HEK293 (cell line): Measurements from ENCODE around the gene FAM83E.

Source experiments
- BCL11A ChIP-seq: fragments of 450-650 bp; formaldehyde crosslinking; IDR thresholded peaks from 2 replicates; pipeline ENCODE4 v1.5.1; 2016; ENCODE audit warnings: low read depth, missing biosample characterization, missing genetic modification characterization
- ELK4 ChIP-seq: IDR thresholded peaks from 2 replicates; pipeline ENCODE4 v1.6.1; 2011; ENCODE audit warnings: mild to moderate bottlenecking, low read depth, low read length, borderline replicate concordance
- SP3 ChIP-seq: fragments of 450-650 bp; formaldehyde crosslinking; IDR thresholded peaks from 2 replicates; pipeline ENCODE4 v1.5.1; 2016; ENCODE audit warnings: missing biosample characterization, missing genetic modification characterization
- YY1 ChIP-seq: fragments of 450-650 bp; formaldehyde crosslinking; IDR thresholded peaks from 2 replicates; pipeline ENCODE4 v1.5.1; 2018; ENCODE audit warnings: missing biosample characterization, missing genetic modification characterization
- ZBTB17 ChIP-seq: fragments of 450-650 bp; formaldehyde crosslinking; IDR thresholded peaks from 2 replicates; pipeline ENCODE4 v1.5.1; 2016; ENCODE audit warnings: missing biosample characterization, missing genetic modification characterization
- ZBTB26 ChIP-seq: fragments of 450-650 bp; formaldehyde crosslinking; optimal IDR thresholded peaks from 2 replicates; pipeline ENCODE3; 2016; ENCODE audit warnings: missing biosample characterization, mild to moderate bottlenecking, missing genetic modification characterization
- ZNF10 ChIP-seq: fragments of 450-650 bp; formaldehyde crosslinking; IDR thresholded peaks from 2 replicates; pipeline ENCODE4 v1.5.1; 2017; ENCODE audit warnings: missing biosample characterization, missing genetic modification characterization
- ZNF114 ChIP-seq: fragments of 450-650 bp; formaldehyde crosslinking; IDR thresholded peaks from 2 replicates; pipeline ENCODE4 v1.5.0; 2017; ENCODE audit warnings: missing biosample characterization, missing genetic modification characterization
- ZNF19 ChIP-seq: fragments of 450-650 bp; formaldehyde crosslinking; IDR thresholded peaks from 2 replicates; pipeline ENCODE4; 2016; ENCODE audit warnings: missing biosample characterization, missing genetic modification characterization, low read depth
- ZNF248 ChIP-seq: fragments of 450-650 bp; formaldehyde crosslinking; IDR thresholded peaks from 2 replicates; pipeline ENCODE4 v1.5.1; 2017; ENCODE audit warnings: missing biosample characterization, missing genetic modification characterization
- ZNF350 ChIP-seq: fragments of 450-650 bp; formaldehyde crosslinking; IDR thresholded peaks from 2 replicates; pipeline ENCODE4 v1.5.0; 2017; ENCODE audit warnings: missing biosample characterization, mild to moderate bottlenecking, missing genetic modification characterization
- ZNF354C ChIP-seq: fragments of 450-650 bp; formaldehyde crosslinking; IDR thresholded peaks from 2 replicates; pipeline ENCODE4 v1.5.1; 2016; ENCODE audit warnings: missing biosample characterization, missing genetic modification characterization, low read depth, borderline replicate concordance
- ZNF37A ChIP-seq: fragments of 450-650 bp; IDR thresholded peaks from 2 replicates; pipeline ENCODE4 v1.5.1; 2018; ENCODE audit warnings: missing biosample characterization, missing genetic modification characterization
- ZNF391 ChIP-seq: fragments of 450-650 bp; formaldehyde crosslinking; IDR thresholded peaks from 2 replicates; pipeline ENCODE4 v1.5.1; 2016; ENCODE audit warnings: low read depth, missing biosample characterization, missing genetic modification characterization, borderline replicate concordance
- ZNF48 ChIP-seq: fragments of 450-650 bp; formaldehyde crosslinking; IDR thresholded peaks from 2 replicates; pipeline ENCODE4 v1.5.1; 2016; ENCODE audit warnings: missing biosample characterization, missing genetic modification characterization
- ZNF518A ChIP-seq: fragments of 450-650 bp; formaldehyde crosslinking; conservative IDR thresholded peaks from 2 replicates; pipeline ENCODE4 v1.5.1; 2016; ENCODE audit warnings: low read depth, missing biosample characterization, missing genetic modification characterization
- ZNF704 ChIP-seq: fragments of 450-650 bp; formaldehyde crosslinking; IDR thresholded peaks from 2 replicates; pipeline ENCODE4 v1.5.1; 2016; ENCODE audit warnings: missing biosample characterization, missing genetic modification characterization
- ZNF76 ChIP-seq: fragments of 450-650 bp; formaldehyde crosslinking; IDR thresholded peaks from 2 replicates; pipeline ENCODE4; 2016; ENCODE audit warnings: low read depth, missing biosample characterization, missing genetic modification characterization, borderline replicate concordance
- ZSCAN23 ChIP-seq: fragments of 450-650 bp; formaldehyde crosslinking; IDR thresholded peaks from 2 replicates; pipeline ENCODE4 v1.5.1; 2016; ENCODE audit warnings: missing biosample characterization, missing genetic modification characterization
- TF ChIP-seq, protein P1 (sequence below): fragments of 450-650 bp; IDR thresholded peaks from 2 replicates; pipeline ENCODE4 v1.5.1; 2018; ENCODE audit warnings: missing biosample characterization, mild to moderate bottlenecking, missing genetic modification characterization
- TF ChIP-seq, protein P2 (sequence below): sonication (generic); formaldehyde crosslinking; IDR thresholded peaks from 2 replicates; pipeline ENCODE4 v1.8.1; 2022; ENCODE audit warnings: mild to moderate bottlenecking, moderate library complexity, missing genetic modification reagents
- TF ChIP-seq, protein P3 (sequence below): fragments of 450-650 bp; formaldehyde crosslinking; IDR thresholded peaks from 2 replicates; pipeline ENCODE4 v1.5.1; 2016; ENCODE audit warnings: missing biosample characterization, missing genetic modification characterization
- TF ChIP-seq, protein P4 (sequence below): fragments of 450-650 bp; formaldehyde crosslinking; IDR thresholded peaks from 2 replicates; pipeline ENCODE4 v1.5.1; 2016; ENCODE audit warnings: missing biosample characterization, missing genetic modification characterization

The FAM83E gene

GRCh38 chr19:48618916-48619691 is 4.2 kb upstream of the FAM83E start, which contains the start of the genes RPL18 and SPHK2 (continued):
- peak; percentile 51 for TF ChIP-seq ZBTB26 (tag by site-specific recombination)
- peak; percentile 96 for TF ChIP-seq ZNF518A (tag by site-specific recombination)
- TF ChIP-seq BCL11A (tag by site-specific recombination) = no peak; the same call in 1 of the 2 replicates
- TF ChIP-seq, protein P1, sequence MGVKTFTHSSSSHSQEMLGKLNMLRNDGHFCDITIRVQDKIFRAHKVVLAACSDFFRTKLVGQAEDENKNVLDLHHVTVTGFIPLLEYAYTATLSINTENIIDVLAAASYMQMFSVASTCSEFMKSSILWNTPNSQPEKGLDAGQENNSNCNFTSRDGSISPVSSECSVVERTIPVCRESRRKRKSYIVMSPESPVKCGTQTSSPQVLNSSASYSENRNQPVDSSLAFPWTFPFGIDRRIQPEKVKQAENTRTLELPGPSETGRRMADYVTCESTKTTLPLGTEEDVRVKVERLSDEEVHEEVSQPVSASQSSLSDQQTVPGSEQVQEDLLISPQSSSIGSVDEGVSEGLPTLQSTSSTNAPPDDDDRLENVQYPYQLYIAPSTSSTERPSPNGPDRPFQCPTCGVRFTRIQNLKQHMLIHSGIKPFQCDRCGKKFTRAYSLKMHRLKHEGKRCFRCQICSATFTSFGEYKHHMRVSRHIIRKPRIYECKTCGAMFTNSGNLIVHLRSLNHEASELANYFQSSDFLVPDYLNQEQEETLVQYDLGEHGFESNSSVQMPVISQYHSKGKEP (tag by site-specific recombination) = no peak
- TF ChIP-seq, protein P2, sequence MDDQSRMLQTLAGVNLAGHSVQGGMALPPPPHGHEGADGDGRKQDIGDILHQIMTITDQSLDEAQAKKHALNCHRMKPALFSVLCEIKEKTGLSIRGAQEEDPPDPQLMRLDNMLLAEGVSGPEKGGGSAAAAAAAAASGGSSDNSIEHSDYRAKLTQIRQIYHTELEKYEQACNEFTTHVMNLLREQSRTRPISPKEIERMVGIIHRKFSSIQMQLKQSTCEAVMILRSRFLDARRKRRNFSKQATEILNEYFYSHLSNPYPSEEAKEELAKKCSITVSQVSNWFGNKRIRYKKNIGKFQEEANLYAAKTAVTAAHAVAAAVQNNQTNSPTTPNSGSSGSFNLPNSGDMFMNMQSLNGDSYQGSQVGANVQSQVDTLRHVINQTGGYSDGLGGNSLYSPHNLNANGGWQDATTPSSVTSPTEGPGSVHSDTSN (CRISPR knock-in tag) = peak; percentile 92
- TF ChIP-seq ZNF76 (tag by site-specific recombination) = peak; percentile 92
- TF ChIP-seq ELK4 = peak; percentile 19; the same call in 1 of the 2 replicates
- peak; percentile 99 for TF ChIP-seq ZNF10 (tag by site-specific recombination)
- TF ChIP-seq ZSCAN23 = peak; percentile 75
- no peak for TF ChIP-seq ZNF37A (tag by site-specific recombination)
- TF ChIP-seq ZNF248 (tag by site-specific recombination) = no peak
- TF ChIP-seq, protein P3, sequence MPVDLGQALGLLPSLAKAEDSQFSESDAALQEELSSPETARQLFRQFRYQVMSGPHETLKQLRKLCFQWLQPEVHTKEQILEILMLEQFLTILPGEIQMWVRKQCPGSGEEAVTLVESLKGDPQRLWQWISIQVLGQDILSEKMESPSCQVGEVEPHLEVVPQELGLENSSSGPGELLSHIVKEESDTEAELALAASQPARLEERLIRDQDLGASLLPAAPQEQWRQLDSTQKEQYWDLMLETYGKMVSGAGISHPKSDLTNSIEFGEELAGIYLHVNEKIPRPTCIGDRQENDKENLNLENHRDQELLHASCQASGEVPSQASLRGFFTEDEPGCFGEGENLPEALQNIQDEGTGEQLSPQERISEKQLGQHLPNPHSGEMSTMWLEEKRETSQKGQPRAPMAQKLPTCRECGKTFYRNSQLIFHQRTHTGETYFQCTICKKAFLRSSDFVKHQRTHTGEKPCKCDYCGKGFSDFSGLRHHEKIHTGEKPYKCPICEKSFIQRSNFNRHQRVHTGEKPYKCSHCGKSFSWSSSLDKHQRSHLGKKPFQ = no peak
- TF ChIP-seq, protein P4, sequence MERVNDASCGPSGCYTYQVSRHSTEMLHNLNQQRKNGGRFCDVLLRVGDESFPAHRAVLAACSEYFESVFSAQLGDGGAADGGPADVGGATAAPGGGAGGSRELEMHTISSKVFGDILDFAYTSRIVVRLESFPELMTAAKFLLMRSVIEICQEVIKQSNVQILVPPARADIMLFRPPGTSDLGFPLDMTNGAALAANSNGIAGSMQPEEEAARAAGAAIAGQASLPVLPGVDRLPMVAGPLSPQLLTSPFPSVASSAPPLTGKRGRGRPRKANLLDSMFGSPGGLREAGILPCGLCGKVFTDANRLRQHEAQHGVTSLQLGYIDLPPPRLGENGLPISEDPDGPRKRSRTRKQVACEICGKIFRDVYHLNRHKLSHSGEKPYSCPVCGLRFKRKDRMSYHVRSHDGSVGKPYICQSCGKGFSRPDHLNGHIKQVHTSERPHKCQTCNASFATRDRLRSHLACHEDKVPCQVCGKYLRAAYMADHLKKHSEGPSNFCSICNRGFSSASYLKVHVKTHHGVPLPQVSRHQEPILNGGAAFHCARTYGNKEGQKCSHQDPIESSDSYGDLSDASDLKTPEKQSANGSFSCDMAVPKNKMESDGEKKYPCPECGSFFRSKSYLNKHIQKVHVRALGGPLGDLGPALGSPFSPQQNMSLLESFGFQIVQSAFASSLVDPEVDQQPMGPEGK (tag by site-specific recombination) = peak; percentile 60
- peak; percentile 96 for TF ChIP-seq ZBTB17 (tag by site-specific recombination)
- peak; percentile 98 for TF ChIP-seq SP3 (tag by site-specific recombination)
- TF ChIP-seq ZNF19 (tag by site-specific recombination) = no peak
- no peak for TF ChIP-seq ZNF114
- TF ChIP-seq ZNF354C (tag by site-specific recombination) = no peak
- TF ChIP-seq ZNF350 (tag by site-specific recombination) = no peak
- peak; percentile 78; the same call in 1 of the 2 replicates for TF ChIP-seq ZNF391
- TF ChIP-seq ZNF48 (tag by site-specific recombination) = no peak
- TF ChIP-seq YY1 (tag by site-specific recombination) = peak; percentile 77
- TF ChIP-seq ZNF704 (tag by site-specific recombination) = no peak
